HepG2 (cell line): ENCODE measurements around the gene SLC34A3. TPM values are rescaled to one million over a fixed set of nuclear protein-coding genes. Genes with fewer than 3 reads are reported as not detected.
A peak's percentile ranks its signal among the peaks of the same experiment; 100 is the strongest.

ENCODE experiments used
- HNF4A ChIP-seq: sonication (generic); formaldehyde crosslinking; IDR thresholded peaks from 2 replicates; pipeline ENCODE4 v1.4.0; 2020; ENCODE audit warnings: missing genetic modification reagents
- MAFF ChIP-seq: IDR thresholded peaks from 2 replicates; pipeline ENCODE4 v1.6.1; 2011; ENCODE audit warnings: low read depth, low read length, improper control_type of control experiment
- MIER3 ChIP-seq: IDR thresholded peaks from 2 replicates; pipeline ENCODE4 v1.6.1; 2016; ENCODE audit warnings: missing compliant biosample characterization, borderline replicate concordance
- POLR2G ChIP-seq: fragments of 200-400 bp; formaldehyde crosslinking; IDR thresholded peaks from 2 replicates; pipeline ENCODE4 v1.6.1; 2018; ENCODE audit warnings: mild to moderate bottlenecking, low read depth, low read length, moderate library complexity
- RAD21 ChIP-seq: fragments of 450-650 bp; formaldehyde crosslinking; IDR thresholded peaks from 2 replicates; pipeline ENCODE4 v1.5.0; 2020; ENCODE audit warnings: mild to moderate bottlenecking
- TOPORS ChIP-seq: sonication (generic); formaldehyde crosslinking; IDR thresholded peaks from 2 replicates; pipeline ENCODE4 v1.8.0; 2023; ENCODE audit warnings: mild to moderate bottlenecking, missing genetic modification reagents
- ZNF20 ChIP-seq: sonication (generic); formaldehyde crosslinking; IDR thresholded peaks from 2 replicates; pipeline ENCODE4 v1.4.0; 2020; ENCODE audit warnings: mild to moderate bottlenecking, moderate library complexity, missing genetic modification reagents
- ZNF570 ChIP-seq: sonication (generic); formaldehyde crosslinking; IDR thresholded peaks from 2 replicates; pipeline ENCODE4 v1.4.0; 2020; ENCODE audit warnings: mild to moderate bottlenecking, missing genetic modification reagents, borderline replicate concordance
- ZNF580 ChIP-seq: IDR thresholded peaks from 2 replicates; pipeline ENCODE4 v1.6.1; 2016; ENCODE audit warnings: low read depth, borderline replicate concordance
- ZNF670 ChIP-seq: sonication (generic); formaldehyde crosslinking; IDR thresholded peaks from 2 replicates; pipeline ENCODE4 v1.8.0; 2022; ENCODE audit warnings: mild to moderate bottlenecking, missing genetic modification reagents, borderline replicate concordance
- polyA plus RNA-seq, 8 experiments: library from polyadenylated mRNA; depleted of rRNA in 3 of 8; stranded (reverse) in 7 of 8; unstranded in 1 of 8; fragments of >200 nt; fragmentation: Illumina TruSeq in 4 of 8; extraction: Trizol in 4 of 8; gene quantifications; 2 replicates each; pipeline versions ENCODE4 v1.2.1 to v1.2.3, GENCODE V29; 2011 to 2016; ENCODE audit warnings: low read depth in 4 of 8, missing spikeins in 1 of 8, mixed read lengths in 1 of 8; ENCODE audit not compliant: insufficient read depth in 1 of 8
- total RNA-seq, 5 experiments: library from RNA; depleted of rRNA; stranded (reverse); fragments of >200 nt; fragmentation: Illumina TruSeq; extraction: Trizol; gene quantifications; 2 replicates each; pipeline ENCODE4 v1.2.3, GENCODE V29; 2016; ENCODE audit warnings: low read depth in 1 of 5
- TF ChIP-seq, protein P1 (sequence below): sonication (generic); formaldehyde crosslinking; IDR thresholded peaks from 2 replicates; pipeline ENCODE4 v1.4.0; 2020; ENCODE audit warnings: mild to moderate bottlenecking, missing genetic modification reagents
- TF ChIP-seq, protein P2 (sequence below): sonication (generic); formaldehyde crosslinking; IDR thresholded peaks from 2 replicates; pipeline ENCODE4 v1.4.0; 2020; ENCODE audit warnings: missing genetic modification reagents

Gene SLC34A3
- total and polyA plus RNA-seq, 2 of the 13 experiments (the other 11 are each of a cell fraction or from before 2014, with no cell fraction given): 0.07 to 1.0 TPM

DNA sequence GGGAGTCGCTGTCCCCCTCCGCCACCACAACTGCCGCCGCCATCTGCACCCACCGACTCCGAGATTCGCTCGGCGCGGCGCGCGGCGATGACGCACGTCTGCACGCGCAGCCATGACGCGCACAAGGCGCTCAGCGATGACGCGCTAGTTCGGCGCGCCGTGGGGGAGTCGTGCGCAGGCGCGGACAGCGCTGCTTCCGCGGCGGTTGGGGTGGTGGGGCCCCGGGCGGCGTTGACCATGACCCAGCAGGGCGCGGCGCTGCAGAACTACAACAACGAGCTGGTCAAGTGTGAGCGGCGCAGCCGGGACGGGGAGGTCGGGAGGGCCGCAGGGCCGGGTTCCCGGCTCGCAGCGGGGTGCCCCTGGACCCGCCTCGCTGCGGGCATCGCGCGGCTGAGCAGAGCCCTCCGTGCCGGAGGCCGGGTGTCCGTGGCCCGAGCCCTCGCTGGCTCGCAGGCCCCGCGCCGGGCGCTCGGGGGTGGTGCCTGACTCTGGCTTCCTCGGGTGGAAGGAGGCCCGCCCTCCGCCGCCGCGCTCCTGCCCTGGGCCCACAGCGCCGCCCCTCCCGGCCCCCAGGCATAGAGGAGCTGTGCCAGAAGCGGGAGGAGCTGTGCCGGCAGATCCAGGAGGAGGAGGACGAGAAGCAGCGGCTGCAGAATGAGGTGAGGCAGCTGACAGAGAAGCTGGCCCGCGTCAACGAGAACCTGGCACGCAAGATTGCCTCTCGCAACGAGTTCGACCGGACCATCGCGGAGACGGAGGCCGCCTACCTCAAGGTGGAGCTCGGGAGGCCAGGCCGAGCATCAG lies 42.0 kb upstream of the SLC34A3 start, which contains the start of the genes ANAPC2 and SSNA1 (continued):
- TF ChIP-seq TOPORS (CRISPR knock-in tag): peak; percentile 95
- TF ChIP-seq ZNF20: no peak
- TF ChIP-seq ZNF580: peak; percentile 83; the same call in 1 of the 2 replicates
- 0 out of 2 replicates have a peak, but pooled peaks have one; percentile 11 for TF ChIP-seq HNF4A (CRISPR knock-in tag)
- TF ChIP-seq, protein P1, sequence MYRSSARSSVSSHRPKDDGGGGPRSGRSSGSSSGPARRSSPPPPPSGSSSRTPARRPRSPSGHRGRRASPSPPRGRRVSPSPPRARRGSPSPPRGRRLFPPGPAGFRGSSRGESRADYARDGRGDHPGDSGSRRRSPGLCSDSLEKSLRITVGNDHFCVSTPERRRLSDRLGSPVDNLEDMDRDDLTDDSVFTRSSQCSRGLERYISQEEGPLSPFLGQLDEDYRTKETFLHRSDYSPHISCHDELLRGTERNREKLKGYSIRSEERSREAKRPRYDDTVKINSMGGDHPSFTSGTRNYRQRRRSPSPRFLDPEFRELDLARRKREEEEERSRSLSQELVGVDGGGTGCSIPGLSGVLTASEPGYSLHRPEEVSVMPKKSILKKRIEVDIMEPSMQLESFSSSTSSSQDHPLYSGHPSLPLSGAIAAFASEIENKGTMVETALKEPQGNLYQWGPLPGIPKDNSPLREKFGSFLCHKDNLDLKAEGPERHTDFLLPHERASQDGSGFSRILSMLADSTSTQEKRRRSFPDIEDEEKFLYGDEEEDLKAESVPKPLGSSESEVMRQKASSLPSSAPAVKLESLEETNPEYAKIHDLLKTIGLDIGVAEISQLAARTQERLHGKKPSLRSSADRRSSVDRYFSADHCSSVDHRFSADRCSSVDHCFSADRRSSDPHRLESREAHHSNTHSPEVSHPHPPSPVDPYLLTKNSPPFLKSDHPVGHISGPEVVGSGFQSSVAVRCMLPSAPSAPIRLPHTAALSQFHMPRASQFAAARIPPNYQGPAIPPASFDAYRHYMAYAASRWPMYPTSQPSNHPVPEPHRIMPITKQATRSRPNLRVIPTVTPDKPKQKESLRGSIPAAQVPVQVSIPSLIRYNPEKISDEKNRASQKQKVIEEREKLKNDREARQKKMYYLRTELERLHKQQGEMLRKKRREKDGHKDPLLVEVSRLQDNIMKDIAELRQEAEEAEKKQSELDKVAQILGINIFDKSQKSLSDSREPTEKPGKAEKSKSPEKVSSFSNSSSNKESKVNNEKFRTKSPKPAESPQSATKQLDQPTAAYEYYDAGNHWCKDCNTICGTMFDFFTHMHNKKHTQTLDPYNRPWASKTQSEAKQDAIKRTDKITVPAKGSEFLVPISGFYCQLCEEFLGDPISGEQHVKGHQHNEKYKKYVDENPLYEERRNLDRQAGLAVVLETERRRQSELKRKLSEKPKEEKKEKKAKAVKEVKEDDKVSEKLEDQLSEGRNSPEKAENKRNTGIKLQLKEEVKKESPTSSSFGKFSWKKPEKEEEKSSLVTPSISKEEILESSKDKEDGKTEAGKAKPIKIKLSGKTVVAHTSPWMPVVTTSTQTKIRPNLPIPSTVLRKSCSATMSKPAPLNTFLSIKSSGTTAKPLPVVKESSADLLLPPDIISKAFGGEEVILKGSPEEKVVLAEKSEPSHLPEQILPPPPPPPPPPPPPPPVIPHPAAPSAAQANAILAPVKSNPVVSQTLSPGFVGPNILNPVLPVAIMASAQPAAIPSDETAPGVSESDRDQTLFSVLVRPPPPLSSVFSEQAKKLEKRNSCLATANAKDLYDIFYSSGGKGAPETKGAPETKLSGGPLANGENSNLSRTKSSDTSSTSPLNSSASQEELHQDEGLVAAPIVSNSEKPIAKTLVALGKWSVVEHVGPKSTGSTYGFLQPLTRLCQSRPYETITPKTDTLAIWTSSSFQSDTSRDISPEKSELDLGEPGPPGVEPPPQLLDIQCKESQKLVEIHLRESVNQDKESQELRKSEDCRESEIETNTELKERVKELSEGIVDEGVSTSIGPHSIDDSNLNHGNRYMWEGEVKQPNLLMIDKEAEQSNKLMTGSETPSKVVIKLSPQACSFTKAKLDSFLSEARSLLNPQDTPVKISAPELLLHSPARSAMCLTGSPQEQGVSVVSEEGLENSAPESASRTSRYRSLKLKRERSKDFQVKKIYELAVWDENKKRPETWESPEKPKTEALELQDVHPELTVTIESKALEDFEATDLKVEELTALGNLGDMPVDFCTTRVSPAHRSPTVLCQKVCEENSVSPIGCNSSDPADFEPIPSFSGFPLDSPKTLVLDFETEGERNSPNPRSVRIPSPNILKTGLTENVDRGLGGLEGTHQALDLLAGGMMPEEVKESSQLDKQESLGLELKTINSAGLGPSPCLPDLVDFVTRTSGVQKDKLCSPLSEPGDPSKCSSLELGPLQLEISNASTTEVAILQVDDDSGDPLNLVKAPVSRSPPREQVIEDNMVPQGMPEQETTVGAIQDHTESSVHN: no peak
- TF ChIP-seq MIER3 (CRISPR knock-in tag): peak; percentile 91; the same call in 1 of the 2 replicates
- TF ChIP-seq, protein P2, sequence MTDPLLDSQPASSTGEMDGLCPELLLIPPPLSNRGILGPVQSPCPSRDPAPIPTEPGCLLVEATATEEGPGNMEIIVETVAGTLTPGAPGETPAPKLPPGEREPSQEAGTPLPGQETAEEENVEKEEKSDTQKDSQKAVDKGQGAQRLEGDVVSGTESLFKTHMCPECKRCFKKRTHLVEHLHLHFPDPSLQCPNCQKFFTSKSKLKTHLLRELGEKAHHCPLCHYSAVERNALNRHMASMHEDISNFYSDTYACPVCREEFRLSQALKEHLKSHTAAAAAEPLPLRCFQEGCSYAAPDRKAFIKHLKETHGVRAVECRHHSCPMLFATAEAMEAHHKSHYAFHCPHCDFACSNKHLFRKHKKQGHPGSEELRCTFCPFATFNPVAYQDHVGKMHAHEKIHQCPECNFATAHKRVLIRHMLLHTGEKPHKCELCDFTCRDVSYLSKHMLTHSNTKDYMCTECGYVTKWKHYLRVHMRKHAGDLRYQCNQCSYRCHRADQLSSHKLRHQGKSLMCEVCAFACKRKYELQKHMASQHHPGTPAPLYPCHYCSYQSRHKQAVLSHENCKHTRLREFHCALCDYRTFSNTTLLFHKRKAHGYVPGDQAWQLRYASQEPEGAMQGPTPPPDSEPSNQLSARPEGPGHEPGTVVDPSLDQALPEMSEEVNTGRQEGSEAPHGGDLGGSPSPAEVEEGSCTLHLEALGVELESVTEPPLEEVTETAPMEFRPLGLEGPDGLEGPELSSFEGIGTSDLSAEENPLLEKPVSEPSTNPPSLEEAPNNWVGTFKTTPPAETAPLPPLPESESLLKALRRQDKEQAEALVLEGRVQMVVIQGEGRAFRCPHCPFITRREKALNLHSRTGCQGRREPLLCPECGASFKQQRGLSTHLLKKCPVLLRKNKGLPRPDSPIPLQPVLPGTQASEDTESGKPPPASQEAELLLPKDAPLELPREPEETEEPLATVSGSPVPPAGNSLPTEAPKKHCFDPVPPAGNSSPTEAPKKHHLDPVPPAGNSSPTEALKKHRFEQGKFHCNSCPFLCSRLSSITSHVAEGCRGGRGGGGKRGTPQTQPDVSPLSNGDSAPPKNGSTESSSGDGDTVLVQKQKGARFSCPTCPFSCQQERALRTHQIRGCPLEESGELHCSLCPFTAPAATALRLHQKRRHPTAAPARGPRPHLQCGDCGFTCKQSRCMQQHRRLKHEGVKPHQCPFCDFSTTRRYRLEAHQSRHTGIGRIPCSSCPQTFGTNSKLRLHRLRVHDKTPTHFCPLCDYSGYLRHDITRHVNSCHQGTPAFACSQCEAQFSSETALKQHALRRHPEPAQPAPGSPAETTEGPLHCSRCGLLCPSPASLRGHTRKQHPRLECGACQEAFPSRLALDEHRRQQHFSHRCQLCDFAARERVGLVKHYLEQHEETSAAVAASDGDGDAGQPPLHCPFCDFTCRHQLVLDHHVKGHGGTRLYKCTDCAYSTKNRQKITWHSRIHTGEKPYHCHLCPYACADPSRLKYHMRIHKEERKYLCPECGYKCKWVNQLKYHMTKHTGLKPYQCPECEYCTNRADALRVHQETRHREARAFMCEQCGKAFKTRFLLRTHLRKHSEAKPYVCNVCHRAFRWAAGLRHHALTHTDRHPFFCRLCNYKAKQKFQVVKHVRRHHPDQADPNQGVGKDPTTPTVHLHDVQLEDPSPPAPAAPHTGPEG: no peak; the same call in 1 of the 2 replicates
- TF ChIP-seq POLR2G: peak; percentile 75
- no peak for TF ChIP-seq MAFF
- TF ChIP-seq ZNF570 (CRISPR knock-in tag): no peak
- peak; percentile 90 for TF ChIP-seq ZNF670
- TF ChIP-seq RAD21: peak; percentile 92
